ENCODE data around the gene PUS3.

The PUS3 gene

GRCh38 chr11:125950696-125951651 is 48.0 kb upstream of the PUS3 start:
- Histone ChIP-seq H3K79me2 (ENCODE audit: insufficient read depth, low read length) (no peaks in the 10 kb centered on the region), H2AFZ (ENCODE audit: low read depth, low read length, severe bottlenecking) (no peak overlapping the region), H4K20me1 (ENCODE audit: low read depth, low read length) (no peaks in the 10 kb centered on the region), H3F3A (ENCODE audit: insufficient read depth) (no peaks in the 10 kb centered on the region), H3K4me3 (ENCODE audit: insufficient read depth, low read length, poor library complexity, severe bottlenecking) (no peak overlapping the region), H3K27me3 (ENCODE audit: low read length) (no peaks in the 10 kb centered on the region), H3K4me2 (ENCODE audit: low read depth, low read length, poor library complexity, severe bottlenecking) (no peak overlapping the region), H3K9me2 (replicated peaks; ENCODE audit: insufficient read depth, low read length) (no peaks in the 10 kb centered on the region), H3K9ac (ENCODE audit: low read length) (no peak overlapping the region), H3K36me3 (ENCODE audit: low read length) (no peaks in the 10 kb centered on the region), H3K27ac (ENCODE audit: low read depth, low read length) (no peak overlapping the region), H3K9me3 (ENCODE audit: insufficient read depth, low read length) (no peaks in the 10 kb centered on the region)
- TF ChIP-seq, protein P1, sequence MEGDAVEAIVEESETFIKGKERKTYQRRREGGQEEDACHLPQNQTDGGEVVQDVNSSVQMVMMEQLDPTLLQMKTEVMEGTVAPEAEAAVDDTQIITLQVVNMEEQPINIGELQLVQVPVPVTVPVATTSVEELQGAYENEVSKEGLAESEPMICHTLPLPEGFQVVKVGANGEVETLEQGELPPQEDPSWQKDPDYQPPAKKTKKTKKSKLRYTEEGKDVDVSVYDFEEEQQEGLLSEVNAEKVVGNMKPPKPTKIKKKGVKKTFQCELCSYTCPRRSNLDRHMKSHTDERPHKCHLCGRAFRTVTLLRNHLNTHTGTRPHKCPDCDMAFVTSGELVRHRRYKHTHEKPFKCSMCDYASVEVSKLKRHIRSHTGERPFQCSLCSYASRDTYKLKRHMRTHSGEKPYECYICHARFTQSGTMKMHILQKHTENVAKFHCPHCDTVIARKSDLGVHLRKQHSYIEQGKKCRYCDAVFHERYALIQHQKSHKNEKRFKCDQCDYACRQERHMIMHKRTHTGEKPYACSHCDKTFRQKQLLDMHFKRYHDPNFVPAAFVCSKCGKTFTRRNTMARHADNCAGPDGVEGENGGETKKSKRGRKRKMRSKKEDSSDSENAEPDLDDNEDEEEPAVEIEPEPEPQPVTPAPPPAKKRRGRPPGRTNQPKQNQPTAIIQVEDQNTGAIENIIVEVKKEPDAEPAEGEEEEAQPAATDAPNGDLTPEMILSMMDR (IDR thresholded peaks at IDR 0.05; ENCODE audit: insufficient read depth, low read length, poor library complexity, severe bottlenecking) = no peak
- no peak for TF ChIP-seq EZH2phosphoT487 (conservative IDR thresholded peaks at IDR 0.05; ENCODE audit: low read length)

- H3K27ac ChIP-seq (ENCODE audit: low read depth, low read length) = no peak overlapping the region
- H4K20me1 ChIP-seq (ENCODE audit: low read depth, low read length) = no peaks in the 10 kb centered on the region
- no peaks in the 10 kb centered on the region for H3K79me2 ChIP-seq (ENCODE audit: insufficient read depth, low read length)
- no peak overlapping the region for H2AFZ ChIP-seq (ENCODE audit: low read depth, low read length, severe bottlenecking)
- H3K9me3 ChIP-seq (ENCODE audit: insufficient read depth, low read length) = no peaks in the 10 kb centered on the region
- no peak overlapping the region for H3K9ac ChIP-seq (ENCODE audit: low read length)
- no peak overlapping the region for H3K4me3 ChIP-seq (ENCODE audit: insufficient read depth, low read length, poor library complexity, severe bottlenecking)
- H3K9me2 ChIP-seq (replicated peaks; ENCODE audit: insufficient read depth, low read length) = no peaks in the 10 kb centered on the region
- H3K36me3 ChIP-seq (ENCODE audit: low read length) = no peaks in the 10 kb centered on the region
- H3K27me3 ChIP-seq (ENCODE audit: low read length) = no peaks in the 10 kb centered on the region
- TF ChIP-seq EZH2phosphoT487 (conservative IDR thresholded peaks at IDR 0.05; ENCODE audit: low read length) = no peak
- TF ChIP-seq, protein P1 (IDR thresholded peaks at IDR 0.05; ENCODE audit: insufficient read depth, low read length, poor library complexity, severe bottlenecking) = no peak
- no peak overlapping the region for H3K4me2 ChIP-seq (ENCODE audit: low read depth, low read length, poor library complexity, severe bottlenecking)
- H3F3A ChIP-seq (ENCODE audit: insufficient read depth) = no peaks in the 10 kb centered on the region
These were observed 47.1 kb upstream of the PUS3 start for GRCh38 chr11:125950178-125950490.

DNA sequence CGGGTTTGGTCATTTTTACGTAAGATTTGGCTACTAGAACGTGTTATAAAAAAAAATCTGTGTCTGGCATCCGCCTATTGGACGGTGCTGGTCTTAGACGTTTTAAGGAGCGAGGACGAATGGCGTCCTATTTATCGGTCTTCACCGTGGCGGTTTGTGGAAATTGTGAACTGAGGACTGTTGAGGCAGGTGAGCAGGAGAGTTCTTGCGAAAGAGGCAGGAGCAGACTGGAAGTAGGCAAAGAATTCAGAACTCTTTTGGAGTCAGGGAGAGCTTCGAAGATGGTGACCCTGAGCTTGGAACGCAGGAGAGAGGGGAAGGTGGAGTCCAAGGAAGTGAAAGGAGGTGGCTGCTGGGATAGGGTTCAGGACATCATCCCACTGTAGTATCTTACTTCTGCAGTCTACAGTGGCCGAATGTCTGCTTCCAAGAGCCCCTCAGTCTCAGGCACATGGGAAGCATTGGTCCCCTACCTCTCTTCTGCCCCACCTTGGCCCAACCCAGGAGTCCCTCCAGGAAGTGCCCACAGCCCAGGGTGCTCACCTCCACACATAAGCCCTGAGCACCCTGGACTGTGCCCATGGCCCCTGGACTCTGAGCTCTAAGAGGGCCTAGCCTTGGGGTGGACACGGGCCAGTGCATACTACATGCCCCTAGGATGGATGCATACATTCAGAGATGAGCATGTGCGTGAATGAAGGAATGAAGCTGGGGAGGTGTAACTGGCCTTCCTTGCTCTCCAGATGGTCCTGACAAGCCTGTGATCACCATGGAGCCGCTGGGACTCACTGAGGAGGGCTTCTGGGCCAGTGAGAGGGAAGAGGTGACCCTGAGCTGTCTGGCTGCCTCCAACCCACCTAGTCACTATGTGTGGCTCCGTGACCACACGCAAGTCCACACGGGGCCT is 46.5 kb upstream of the PUS3 start:
- no peak overlapping the region for H3K27ac ChIP-seq (ENCODE audit: low read depth, low read length)
- no peaks in the 10 kb centered on the region for H3K36me3 ChIP-seq (ENCODE audit: low read length)
- no peak overlapping the region for H2AFZ ChIP-seq (ENCODE audit: low read depth, low read length, severe bottlenecking)
- no peaks in the 10 kb centered on the region for H3K9me3 ChIP-seq (ENCODE audit: insufficient read depth, low read length)
- no peak for TF ChIP-seq EZH2phosphoT487 (conservative IDR thresholded peaks at IDR 0.05; ENCODE audit: low read length)
- TF ChIP-seq, protein P1 (IDR thresholded peaks at IDR 0.05; ENCODE audit: insufficient read depth, low read length, poor library complexity, severe bottlenecking) = no peak
- H3K9ac ChIP-seq (ENCODE audit: low read length) = no peak overlapping the region
- H4K20me1 ChIP-seq (ENCODE audit: low read depth, low read length) = no peaks in the 10 kb centered on the region
- no peaks in the 10 kb centered on the region for H3F3A ChIP-seq (ENCODE audit: insufficient read depth)
- H3K79me2 ChIP-seq (ENCODE audit: insufficient read depth, low read length) = no peaks in the 10 kb centered on the region
- H3K4me3 ChIP-seq (ENCODE audit: insufficient read depth, low read length, poor library complexity, severe bottlenecking) = no peak overlapping the region
- H3K9me2 ChIP-seq (replicated peaks; ENCODE audit: insufficient read depth, low read length) = no peaks in the 10 kb centered on the region
- no peaks in the 10 kb centered on the region for H3K27me3 ChIP-seq (ENCODE audit: low read length)
- H3K4me2 ChIP-seq (ENCODE audit: low read depth, low read length, poor library complexity, severe bottlenecking) = no peak overlapping the region
